ENCODE results near the gene ANG. TPM values are rescaled to one million over a fixed set of nuclear protein-coding genes. Genes with fewer than 3 reads are reported as not detected.

The ANG gene
- total and polyA plus RNA-seq, 9 of the 15 experiments (the other 6 are each of a cell fraction or from before 2014, with no cell fraction given): 0.21 to 0.73 (median 0.34) TPM; not detected in 4

- TF ChIP-seq TAF7 (tag; IDR thresholded peaks at IDR 0.05) (peak; percentile 36; the same call in 1 of the 2 replicates), NKRF (IDR thresholded peaks at IDR 0.05; ENCODE audit: borderline replicate concordance) (peak; percentile 24; the same call in 1 of the 2 replicates), RBM15 (IDR thresholded peaks at IDR 0.05; ENCODE audit: insufficient read depth, low read length) (no peak), CREB3L1 (IDR thresholded peaks at IDR 0.05; ENCODE audit: borderline replicate concordance, low read depth) (peak; percentile 76), DNMT1 (IDR thresholded peaks at IDR 0.05) (no peak), EP400 (IDR thresholded peaks at IDR 0.05) (peak; percentile 67), CREM (IDR thresholded peaks at IDR 0.05; ENCODE audit: low read depth) (peak; percentile 78), ZNF830 (CRISPR knock-in tag; IDR thresholded peaks at IDR 0.05) (no peak), ZNF583 (CRISPR knock-in tag; IDR thresholded peaks at IDR 0.05) (no peak), ATF6 (CRISPR knock-in tag; IDR thresholded peaks at IDR 0.05) (no peak), ZNF668 (CRISPR knock-in tag; IDR thresholded peaks at IDR 0.05) (no peak), HDAC1 (IDR thresholded peaks at IDR 0.05) (no peak; a peak in 1 of 4 replicates), ETV1 (tag; conservative IDR thresholded peaks at IDR 0.05; ENCODE audit: low read depth) (peak; percentile 45), ZNF175 (CRISPR knock-in tag; IDR thresholded peaks at IDR 0.05; ENCODE audit: low read depth) (no peak), ZNF764 (CRISPR knock-in tag; IDR thresholded peaks at IDR 0.05; ENCODE audit: low read depth) (no peak), PKNOX1 (IDR thresholded peaks at IDR 0.05) (peak; percentile 13; the same call in 1 of the 2 replicates), ZNF589 (CRISPR knock-in tag; IDR thresholded peaks at IDR 0.05; ENCODE audit: low read depth) (0 out of 2 replicates have a peak, but pooled peaks have one; percentile 7), CEBPB (tag; IDR thresholded peaks at IDR 0.05) (peak; percentile 15; the same call in 1 of the 2 replicates), MAZ (CRISPR knock-in tag; conservative IDR thresholded peaks at IDR 0.05 in 1 of 2, IDR thresholded peaks at IDR 0.05 in 1 of 2) (peak in 1 of 2 experiments; percentile 26; a peak in 1 of 4 replicates), CBFA2T2 (conservative IDR thresholded peaks at IDR 0.05) (no peak)
Observed at GRCh38 chr14:20682435-20683124, 6.0 kb upstream of the ANG start (continued).
